ENCODE data around the gene GGTLC1.
"Not testable (repeated sequence)": the region's sequence is repeated elsewhere in the genome, so short reads cannot be mapped to it uniquely, and the experiment has no call there.

DNA sequence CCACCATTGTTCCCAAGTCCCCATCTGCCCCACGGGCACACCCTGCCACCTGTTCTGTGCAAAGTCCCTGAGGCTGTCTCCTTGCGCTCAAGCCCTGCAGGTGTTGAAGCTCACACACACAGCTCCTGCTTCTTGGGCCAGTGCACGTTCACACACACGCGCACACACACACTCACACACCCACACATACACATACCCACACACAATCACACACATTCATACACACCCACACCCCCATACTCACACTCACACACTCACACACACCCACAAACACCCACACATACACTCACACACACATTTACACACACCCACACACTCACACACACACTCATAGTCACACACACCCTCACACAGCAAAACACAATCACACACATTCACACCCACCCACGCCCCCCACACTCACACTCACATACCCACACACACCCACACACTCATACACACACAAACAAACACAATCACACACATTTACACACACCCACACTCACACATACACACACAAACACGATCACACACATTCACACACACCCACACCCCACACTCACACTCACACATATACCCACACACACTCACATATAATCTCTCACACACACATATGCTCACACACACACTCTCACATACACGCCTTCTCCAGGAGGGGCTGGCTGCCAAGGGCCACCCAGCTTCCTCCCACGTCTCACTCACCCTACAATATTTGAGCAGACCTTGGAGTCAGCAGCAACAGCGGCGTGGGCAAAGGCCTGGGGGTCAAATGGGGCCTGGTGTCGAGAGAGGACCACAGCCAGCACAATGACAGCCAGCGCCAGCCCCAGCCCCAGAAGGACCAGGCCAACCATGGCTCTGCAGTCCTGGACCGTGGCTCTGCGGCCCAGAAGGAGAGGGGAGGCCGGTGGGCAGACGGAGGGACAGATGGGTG lies 8.4 kb downstream of the GGTLC1 start:
- TF ChIP-seq, protein P1, sequence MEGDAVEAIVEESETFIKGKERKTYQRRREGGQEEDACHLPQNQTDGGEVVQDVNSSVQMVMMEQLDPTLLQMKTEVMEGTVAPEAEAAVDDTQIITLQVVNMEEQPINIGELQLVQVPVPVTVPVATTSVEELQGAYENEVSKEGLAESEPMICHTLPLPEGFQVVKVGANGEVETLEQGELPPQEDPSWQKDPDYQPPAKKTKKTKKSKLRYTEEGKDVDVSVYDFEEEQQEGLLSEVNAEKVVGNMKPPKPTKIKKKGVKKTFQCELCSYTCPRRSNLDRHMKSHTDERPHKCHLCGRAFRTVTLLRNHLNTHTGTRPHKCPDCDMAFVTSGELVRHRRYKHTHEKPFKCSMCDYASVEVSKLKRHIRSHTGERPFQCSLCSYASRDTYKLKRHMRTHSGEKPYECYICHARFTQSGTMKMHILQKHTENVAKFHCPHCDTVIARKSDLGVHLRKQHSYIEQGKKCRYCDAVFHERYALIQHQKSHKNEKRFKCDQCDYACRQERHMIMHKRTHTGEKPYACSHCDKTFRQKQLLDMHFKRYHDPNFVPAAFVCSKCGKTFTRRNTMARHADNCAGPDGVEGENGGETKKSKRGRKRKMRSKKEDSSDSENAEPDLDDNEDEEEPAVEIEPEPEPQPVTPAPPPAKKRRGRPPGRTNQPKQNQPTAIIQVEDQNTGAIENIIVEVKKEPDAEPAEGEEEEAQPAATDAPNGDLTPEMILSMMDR (IDR thresholded peaks at IDR 0.05 in 2 of 3, conservative IDR thresholded peaks at IDR 0.05 in 1 of 3; ENCODE audit: borderline replicate concordance in 1 of 3, insufficient read depth in 1 of 3, low read depth in 2 of 3, low read length in 2 of 3) = not testable (repeated sequence)
- TF ChIP-seq, protein P2, sequence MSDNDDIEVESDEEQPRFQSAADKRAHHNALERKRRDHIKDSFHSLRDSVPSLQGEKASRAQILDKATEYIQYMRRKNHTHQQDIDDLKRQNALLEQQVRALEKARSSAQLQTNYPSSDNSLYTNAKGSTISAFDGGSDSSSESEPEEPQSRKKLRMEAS (IDR thresholded peaks at IDR 0.05) = not testable (repeated sequence)
- TF ChIP-seq SP1 (IDR thresholded peaks at IDR 0.05; ENCODE audit: low read depth); EGR1 (IDR thresholded peaks at IDR 0.05; ENCODE audit: low read depth); POLR2A (IDR thresholded peaks at IDR 0.05; ENCODE audit: borderline replicate concordance, extremely low read depth, insufficient read depth, insufficient read length); RAD21 (IDR thresholded peaks at IDR 0.05; ENCODE audit: low read depth); ZFX (IDR thresholded peaks at IDR 0.05); JUND (IDR thresholded peaks at IDR 0.05): not testable (repeated sequence)
- TF ChIP-seq, protein P3, sequence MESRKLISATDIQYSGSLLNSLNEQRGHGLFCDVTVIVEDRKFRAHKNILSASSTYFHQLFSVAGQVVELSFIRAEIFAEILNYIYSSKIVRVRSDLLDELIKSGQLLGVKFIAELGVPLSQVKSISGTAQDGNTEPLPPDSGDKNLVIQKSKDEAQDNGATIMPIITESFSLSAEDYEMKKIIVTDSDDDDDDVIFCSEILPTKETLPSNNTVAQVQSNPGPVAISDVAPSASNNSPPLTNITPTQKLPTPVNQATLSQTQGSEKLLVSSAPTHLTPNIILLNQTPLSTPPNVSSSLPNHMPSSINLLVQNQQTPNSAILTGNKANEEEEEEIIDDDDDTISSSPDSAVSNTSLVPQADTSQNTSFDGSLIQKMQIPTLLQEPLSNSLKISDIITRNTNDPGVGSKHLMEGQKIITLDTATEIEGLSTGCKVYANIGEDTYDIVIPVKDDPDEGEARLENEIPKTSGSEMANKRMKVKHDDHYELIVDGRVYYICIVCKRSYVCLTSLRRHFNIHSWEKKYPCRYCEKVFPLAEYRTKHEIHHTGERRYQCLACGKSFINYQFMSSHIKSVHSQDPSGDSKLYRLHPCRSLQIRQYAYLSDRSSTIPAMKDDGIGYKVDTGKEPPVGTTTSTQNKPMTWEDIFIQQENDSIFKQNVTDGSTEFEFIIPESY (IDR thresholded peaks at IDR 0.05; ENCODE audit: extremely low read depth, insufficient replicate concordance, low read length) = not testable (repeated sequence)
